ENCODE measurements around the gene NAV2. TPM values are rescaled to one million over a fixed set of nuclear protein-coding genes. Genes with fewer than 3 reads are reported as not detected.
A peak's percentile ranks its signal among the peaks of the same experiment; 100 is the strongest.

NAV2 gene
- total RNA-seq, 3 donors from 2014 or later: 21.9 to 65.9 (median 30.9) TPM

- Histone ChIP-seq H3K4me1 (ENCODE audit: low read depth) (peaks cover 11% of the 10 kb centered on the region), H3K4me3 (no peak overlapping the region), H3K9me3 (no peaks in the 10 kb centered on the region), H3K36me3 (ENCODE audit: low read depth) (no peaks in the 10 kb centered on the region)
- peak; percentile 43 for ATAC-seq
- no peak for TF ChIP-seq CTCF (IDR thresholded peaks at IDR 0.05)
- no peak for DNase-seq
- intact Hi-C loops (cut with DNase I, micrococcal nuclease): no loop called here
These were observed 298.8 kb downstream of the NAV2 start for GRCh38 chr11:20011307-20011951.

GRCh38 chr11:20013346-20014066 is 300.9 kb downstream of the NAV2 start:
- DNase-seq (peak in 1 of 3 donors; percentile 9), ATAC-seq (peak; percentile 97)
- no peak for TF ChIP-seq CTCF (IDR thresholded peaks at IDR 0.05)
- H3K36me3 ChIP-seq (ENCODE audit: low read depth): no peaks in the 10 kb centered on the region
- intact Hi-C loops (cut with DNase I, micrococcal nuclease): no loop called here
- H3K9me3 ChIP-seq: no peaks in the 10 kb centered on the region
- H3K4me3 ChIP-seq: no peak overlapping the region
- peaks cover 11% of the 10 kb centered on the region for H3K4me1 ChIP-seq (ENCODE audit: low read depth)

- Histone ChIP-seq H3K9me3 (no peaks in the 10 kb centered on the region), H3K4me1 (ENCODE audit: low read depth) (peaks cover 11% of the 10 kb centered on the region), H3K4me3 (no peak overlapping the region), H3K36me3 (ENCODE audit: low read depth) (no peaks in the 10 kb centered on the region)
- intact Hi-C loops (cut with DNase I, micrococcal nuclease): no loop called here
- no peak for DNase-seq
- no peak for ATAC-seq
- no peak for TF ChIP-seq CTCF (IDR thresholded peaks at IDR 0.05)
These were observed 301.4 kb downstream of the NAV2 start for GRCh38 chr11:20014067-20014402.

GRCh38 chr11:20015101-20015500 is 302.5 kb downstream of the NAV2 start:
- intact Hi-C loops (cut with DNase I, micrococcal nuclease): no loop called here
- Histone ChIP-seq H3K9me3 (no peaks in the 10 kb centered on the region), H3K4me1 (ENCODE audit: low read depth) (peaks cover 11% of the 10 kb centered on the region), H3K36me3 (ENCODE audit: low read depth) (no peaks in the 10 kb centered on the region), H3K4me3 (no peak overlapping the region)
- DNase-seq (no peak), ATAC-seq (no peak)
- TF ChIP-seq CTCF (IDR thresholded peaks at IDR 0.05): no peak

- no peak for DNase-seq
- intact Hi-C loops (cut with DNase I, micrococcal nuclease): no loop called here
- Histone ChIP-seq H3K36me3 (ENCODE audit: low read depth) (no peaks in the 10 kb centered on the region), H3K4me1 (ENCODE audit: low read depth) (peaks cover 11% of the 10 kb centered on the region), H3K4me3 (no peak overlapping the region), H3K9me3 (no peaks in the 10 kb centered on the region)
- ATAC-seq: no peak
- no peak for TF ChIP-seq CTCF (IDR thresholded peaks at IDR 0.05)
These were observed 303.1 kb downstream of the NAV2 start for GRCh38 chr11:20015529-20016427.

Measured in mucosa of descending colon (tissue), 3 donors.